Stimulated activated CD4-positive, alpha-beta T cell treated with anti-CD3 and anti-CD28 coated beads, Interleukin-1b, Interleukin-23, amount 100 ng/mL, for 4 hours (primary cell): ENCODE results near the gene UCHL3.

Source experiments
- DNase-seq, 2 donors: peaks; one replicate each; pipeline ENCODE4 v3.0.0-alpha.2; 2020; ENCODE audit warnings: low read depth in 2 of 2

The UCHL3 gene

DNA sequence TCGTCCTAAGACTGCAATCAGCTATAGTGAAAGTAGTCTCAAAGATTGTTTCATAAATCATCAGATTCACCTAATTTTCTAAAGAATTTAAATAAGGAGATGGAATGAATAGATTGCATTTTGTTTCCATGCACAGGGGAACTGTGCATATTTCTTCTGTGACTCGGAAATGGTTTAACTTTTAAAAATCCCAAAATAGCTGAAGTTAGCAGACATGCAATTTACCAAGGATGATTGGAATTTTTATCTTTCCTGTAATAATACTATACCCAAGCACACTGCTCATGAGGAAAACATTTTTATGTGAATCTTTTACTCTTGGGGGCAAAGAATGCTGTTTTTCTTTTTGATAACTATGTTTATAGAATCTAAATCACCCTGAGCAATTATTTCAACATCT lies 71.6 kb downstream of the UCHL3 start:
- DNase-seq = no peak

DNA sequence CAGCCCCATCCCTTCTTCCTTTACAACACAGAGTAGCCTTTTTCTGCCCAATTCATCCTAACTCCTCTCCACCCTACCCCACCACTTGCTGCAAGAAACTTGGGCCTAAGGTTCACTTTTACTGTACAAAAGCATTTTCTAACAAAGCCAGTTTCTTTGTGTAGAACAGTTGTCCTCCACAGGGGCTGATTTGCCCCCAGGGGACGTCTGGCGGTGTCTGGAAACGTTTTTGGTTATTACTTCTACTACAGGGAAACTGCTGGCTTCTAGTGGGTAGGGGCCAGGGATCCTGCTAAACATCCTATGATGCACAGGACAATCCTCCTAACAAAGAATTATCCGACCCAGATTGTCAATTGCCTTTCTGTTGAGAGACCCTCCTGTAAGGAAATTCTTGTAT lies 79.2 kb downstream of the UCHL3 start:
- DNase-seq = no peak

DNA sequence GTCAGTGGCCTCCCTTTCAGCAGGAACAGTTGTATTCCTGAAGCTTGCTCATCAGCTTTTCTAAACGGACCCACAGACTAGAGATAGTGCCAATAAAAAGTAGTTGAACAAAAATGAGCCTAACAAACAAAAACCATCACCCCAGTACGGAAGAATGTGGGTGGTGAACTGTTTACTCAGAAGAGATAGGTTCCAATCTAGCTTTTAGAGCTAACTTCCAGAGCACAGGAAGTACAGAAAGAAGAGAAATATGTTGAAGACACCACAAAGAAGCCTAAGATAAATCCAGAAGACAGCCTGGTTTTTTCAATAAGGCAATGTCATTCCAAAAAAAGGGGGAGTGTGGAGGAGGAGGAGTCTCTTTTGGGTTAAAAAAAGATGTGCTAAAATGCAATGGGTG lies 83.7 kb downstream of the UCHL3 start:
- no peak for DNase-seq

DNA sequence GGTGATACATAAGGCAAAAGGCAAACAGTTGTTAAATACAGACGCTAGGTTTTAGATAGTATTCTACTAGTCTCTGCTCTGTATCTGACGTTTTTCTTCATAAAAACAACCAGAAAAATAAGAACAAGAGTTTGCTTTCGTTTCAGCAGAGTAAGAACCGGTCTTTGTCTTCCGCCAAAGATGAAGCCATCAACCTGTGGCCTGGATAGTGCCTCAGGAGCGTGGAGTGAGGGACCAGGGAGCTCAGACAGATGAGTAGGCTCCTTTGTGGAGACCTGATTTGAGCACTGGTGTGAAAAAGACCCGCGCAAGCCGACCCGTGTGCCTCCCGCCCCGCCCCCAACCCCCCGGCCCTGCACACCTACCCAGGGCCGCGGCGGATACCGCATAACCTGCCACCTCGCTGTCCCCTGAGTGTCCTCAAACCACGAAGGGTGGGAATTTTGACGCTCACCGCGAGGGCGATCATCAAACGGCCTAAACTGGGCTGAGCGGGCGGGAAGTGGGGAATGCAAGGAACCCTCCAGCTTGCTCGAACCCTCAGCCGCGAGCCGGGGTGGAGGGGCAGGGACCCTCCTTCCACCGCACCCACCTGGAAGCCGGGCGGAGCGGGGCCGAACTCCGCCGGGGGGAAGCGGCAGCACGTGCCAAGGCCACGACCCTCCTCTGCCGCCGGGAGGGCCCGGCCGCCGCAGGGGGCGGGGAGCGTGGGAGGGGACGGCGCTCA lies 85.7 kb downstream of the UCHL3 start:
- no peak for DNase-seq

DNA sequence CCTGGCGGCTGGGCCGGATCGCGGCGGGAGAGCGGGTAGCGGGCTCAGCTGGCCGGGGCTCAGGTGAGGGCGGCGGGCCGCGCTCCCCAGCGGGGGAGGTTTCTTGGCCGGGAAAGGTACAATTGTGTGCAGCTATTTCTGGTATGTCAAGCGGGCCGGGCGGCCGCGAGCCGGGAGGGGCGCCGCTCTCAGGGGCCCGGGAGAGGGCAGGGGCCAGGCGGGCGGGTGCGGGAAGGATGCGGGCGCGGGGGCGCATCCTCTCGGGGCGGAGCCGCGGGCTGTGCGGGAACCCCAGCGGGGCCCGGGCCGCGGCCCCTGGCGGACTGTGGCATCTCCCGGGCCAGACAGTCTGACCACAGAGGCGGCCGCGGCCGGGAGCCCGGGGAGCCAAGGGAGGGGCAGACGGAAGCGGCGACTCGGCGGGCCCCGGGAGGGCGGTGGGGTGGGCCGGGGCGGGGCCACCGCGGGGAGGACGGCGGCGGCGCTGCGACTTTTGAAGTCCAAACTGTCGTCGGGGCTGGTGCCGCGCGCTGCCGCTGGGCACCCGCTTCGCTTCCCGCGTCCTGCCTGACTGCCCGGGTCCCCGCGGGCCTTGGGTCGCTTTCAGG lies 86.3 kb downstream of the UCHL3 start, which contains the start of gene LMO7:
TSS of gene LMO7 (plus strand) at position 503 of the 608 bp plus-strand sequence. CDS start 328 bp downstream, outside the sequence.
- DNase-seq = peak; percentile 22 to 28

DNA sequence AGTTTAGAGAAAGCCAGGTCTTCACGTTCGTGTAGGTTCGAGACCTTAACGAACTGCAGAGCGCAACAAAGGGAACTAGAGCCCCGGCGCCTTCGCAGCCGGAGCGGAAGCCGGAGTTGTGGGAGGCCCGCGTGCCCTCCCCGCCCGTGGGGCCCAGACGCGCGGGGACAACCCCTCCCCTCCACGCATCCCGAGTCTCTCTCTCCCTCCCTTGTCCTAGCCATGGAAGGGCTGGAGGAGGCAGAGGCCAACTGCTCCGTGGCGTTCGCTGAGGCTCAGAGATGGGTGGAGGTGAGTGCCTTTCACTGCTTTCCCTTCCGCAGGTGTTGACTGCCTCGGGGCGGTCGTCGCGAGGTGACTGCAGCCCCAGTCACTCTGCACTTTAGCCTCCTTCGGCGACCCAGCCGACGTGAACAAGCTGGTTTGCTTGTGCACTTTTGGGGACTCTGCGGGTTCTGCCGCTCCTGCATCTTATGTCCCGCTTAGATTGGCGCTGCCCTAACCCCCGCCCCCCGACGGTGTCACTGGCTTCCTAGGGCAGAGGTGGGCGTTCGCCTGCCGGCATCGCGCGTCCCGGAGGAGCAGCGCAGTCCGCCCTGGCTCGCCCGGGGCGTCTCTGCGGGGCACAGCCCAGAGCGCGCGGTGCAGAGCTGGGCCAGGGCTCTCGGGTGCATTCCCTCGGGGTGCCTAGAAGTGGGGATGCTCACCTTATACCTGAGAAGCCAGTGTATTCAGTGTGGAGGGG lies 87.0 kb downstream of the UCHL3 start:
- peak; percentile 21 to 25 for DNase-seq

DNA sequence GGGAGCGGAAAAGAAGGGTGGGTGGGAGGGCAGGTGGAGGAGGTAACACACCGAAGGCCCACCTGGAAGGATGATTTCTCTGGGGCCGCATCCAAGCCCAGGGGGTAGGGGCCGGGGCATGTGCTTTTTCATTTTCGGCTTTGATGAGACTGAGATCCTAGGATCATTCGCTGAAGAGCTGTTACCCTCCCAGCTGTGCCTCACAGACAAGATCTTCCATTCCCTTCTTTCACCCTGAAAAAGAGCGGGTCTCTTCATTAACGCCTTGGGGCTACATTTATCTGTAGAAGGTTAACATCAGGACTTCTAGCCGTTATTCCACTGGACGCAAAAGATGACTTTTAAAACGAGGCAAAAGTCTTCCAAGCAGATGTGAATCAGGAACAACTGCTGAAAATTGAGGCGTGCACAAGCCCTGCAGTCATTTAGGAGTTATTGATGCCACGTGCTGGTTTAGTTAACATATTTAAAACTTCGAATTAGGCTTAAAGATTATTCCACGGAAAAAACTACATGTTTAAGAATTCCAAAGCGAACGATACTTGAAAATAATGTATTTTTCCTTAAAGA lies 87.7 kb downstream of the UCHL3 start:
- DNase-seq = no peak

DNA sequence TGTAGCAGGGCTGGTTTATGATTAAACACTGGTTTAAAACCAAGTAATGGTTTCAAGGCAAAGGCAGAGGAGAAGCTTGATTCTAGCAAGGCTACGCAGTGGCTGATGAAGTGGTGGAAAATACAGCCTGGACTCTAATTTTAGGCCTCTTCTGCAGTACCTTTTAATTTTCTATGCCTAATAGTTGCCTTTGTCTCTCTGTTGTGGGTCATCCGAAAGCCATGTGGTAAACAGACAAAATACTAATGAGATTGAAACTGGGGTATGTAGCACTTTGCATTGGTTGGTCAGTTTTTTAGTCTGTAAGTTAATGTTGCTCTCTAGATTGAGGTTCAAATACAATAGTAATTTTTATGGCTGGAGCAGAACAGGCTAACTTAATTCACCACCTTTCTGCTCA lies 89.9 kb downstream of the UCHL3 start:
- DNase-seq = no peak

DNA sequence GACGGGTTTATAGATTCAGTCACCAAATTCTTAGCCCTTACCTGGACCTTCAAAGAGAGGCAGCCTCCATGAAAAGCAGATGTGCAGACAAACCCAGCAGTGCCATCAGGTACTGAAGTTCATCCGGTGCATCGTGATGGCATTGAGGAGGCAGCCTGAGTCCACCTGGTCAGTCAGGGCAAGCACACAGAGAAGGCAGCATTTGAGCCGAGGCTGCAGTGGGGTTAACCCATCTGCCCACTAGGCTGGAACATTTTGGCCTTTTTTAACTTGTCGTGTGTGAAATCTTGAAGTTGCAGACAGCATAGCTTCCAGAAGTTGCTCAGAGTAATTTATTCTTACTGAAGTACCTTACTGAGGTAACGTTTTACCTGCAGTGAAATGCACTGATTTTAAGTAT lies 91.4 kb downstream of the UCHL3 start:
- no peak for DNase-seq

DNA sequence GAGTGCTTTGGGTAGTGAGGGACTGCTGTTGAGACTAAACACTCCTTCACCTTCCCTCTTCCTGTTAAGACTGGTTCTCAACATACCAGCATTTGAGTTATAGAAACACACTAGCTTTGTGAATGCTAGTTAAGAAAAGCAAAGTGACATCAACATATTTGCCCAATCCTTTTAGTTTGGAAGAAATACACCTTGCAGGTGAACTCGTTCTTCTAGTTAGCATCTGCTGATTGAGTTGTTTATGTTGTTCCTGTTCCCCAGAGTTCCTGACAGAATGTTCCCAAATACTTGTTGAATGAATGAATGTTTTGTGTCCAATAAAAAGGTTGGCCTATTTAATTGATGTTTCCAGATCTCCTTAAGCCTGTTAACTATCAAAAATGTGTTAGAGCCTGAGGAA lies 93.6 kb downstream of the UCHL3 start:
- DNase-seq = no peak

DNA sequence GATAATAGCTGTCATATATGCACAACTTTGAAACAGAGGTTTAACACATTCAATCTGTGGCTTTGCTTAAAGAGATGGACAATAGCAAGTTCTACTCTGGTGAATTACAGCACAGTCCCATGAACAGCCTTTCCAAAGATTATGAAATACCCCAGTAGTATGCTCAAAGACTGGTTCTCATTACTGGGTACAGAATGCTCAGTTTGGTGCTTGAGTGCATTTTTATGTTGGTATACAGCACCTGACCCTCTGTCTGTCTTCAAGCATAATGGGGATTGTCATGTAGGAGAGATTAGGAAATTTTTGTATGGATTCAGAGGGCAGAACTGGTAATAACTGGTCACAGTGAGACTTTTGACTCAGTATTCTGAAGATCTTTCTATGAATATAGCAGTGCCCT lies 94.1 kb downstream of the UCHL3 start:
- no peak for DNase-seq

DNA sequence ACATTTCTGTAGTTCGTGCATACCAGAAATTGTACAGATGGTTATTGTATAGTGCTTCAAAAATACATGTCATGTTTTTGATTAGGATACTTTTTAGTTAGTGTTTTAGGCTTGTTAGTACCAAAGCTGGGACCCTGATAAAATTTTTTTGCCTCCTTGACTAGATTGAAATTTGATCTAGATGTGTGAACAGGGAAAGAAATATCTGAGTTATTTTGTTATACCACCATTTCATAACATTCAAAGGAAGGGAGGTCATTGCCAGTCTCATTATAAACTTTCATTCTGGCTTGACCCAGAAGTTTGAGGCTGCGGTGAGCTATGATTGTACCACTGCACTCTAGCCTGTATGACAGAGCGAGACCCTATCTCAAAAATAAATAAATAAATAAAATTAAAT lies 95.5 kb downstream of the UCHL3 start:
- no peak for DNase-seq

DNA sequence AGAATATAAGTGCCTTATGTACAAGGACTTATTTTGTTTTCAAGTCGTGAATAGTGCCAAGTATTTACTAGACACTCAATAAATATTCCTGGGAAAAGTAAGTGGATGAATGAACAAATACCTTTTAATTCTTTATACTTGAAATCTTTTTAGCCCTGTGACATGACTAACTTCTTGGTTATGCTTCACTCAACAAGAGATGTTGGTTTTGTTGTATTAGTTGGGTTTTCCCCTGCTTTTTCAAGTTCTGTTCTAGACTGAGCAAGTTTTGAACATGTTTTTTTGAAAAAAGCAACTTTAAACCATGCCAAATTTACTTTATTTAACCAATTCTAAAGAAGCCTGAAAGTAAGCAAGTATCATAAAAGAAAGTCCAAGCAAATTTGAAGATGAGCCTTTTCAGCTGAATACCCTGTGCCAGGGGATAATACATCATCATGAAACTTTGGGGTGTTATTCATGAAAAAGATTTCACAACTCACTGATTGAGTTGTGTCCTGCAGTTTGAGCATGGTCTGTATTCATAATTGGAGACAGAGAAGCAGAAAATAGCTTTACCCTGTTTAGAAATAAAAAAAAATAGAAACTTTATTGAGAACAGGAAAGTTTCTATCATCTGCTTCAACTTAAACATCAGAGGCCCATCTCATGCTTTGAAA lies 97.7 kb downstream of the UCHL3 start:
- DNase-seq = no peak

DNA sequence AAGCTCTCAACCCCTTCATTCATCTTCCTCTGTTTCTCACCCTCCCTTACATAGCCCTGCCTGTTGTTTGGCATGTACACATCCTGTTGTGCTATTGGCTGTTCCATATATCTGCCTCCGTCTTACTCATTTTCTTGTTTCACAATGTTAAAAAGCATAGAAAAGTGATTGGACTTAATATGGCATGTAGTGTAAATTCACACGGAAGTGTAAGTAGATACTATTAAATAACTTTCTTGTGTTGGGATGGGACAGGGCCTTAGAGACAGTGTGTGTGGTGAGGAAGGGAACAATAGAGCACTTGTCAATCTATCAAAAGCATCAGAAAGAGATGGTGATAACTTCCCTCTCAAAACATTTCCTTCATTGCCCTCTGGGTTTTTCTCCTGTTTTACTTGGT lies 98.9 kb downstream of the UCHL3 start:
- no peak for DNase-seq

DNA sequence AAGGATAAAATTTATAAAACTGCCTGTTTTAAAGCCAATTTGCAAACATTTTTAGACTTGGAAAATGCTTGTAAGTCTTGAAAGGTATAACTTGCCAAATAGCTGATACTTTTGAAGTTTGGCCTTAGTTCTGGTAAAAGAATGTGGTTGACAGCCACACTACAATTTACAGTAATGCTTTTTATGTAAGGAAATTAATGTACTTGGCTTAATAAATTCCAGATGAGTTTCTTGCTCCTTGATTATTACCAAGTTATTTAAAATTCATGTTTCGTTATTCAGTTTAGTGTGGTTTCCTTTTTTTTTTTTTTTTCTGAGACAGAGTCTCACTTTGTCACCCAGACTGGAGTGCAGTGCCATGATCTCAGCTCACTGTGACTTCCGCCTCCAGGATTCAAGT lies 101.4 kb downstream of the UCHL3 start:
- no peak for DNase-seq

DNA sequence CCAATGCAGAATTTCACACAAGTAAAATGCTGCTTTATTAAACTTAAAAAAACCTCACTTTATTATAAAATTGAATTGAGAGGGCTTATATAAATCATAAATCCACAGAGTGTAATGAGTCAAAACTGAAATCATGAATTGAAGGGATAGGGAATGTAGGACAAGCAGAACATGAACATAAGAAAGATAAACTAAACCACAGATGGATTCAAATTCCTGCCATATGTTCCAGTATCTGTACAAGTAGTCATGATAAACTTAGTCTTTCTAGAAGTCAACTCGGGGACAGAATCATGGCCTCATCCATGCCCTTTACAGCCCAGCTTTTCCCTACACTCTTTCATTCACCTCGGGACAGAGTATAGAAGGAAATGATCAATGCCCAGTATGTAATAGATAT lies 103.1 kb downstream of the UCHL3 start:
- no peak for DNase-seq
